Ovary (tissue), 9 donors: Measurements from ENCODE around the gene IRX4. TPM values are rescaled to one million over a fixed set of nuclear protein-coding genes. Genes with fewer than 3 reads are reported as not detected.

ENCODE experiments used
- DNase-seq, 5 donors: peaks; one replicate each; pipeline ENCODE4 v3.0.0-alpha.2; 2019 to 2020
- H3K27ac ChIP-seq, 2 donors: fragments of 200-600 bp; one replicate each; pipeline versions ENCODE4 v1.5.1 to v1.8.0; 2019 to 2022
- H3K27me3 ChIP-seq: fragments of 200-600 bp; one replicate; pipeline ENCODE4 v1.8.0; 2022
- H3K36me3 ChIP-seq: fragments of 200-600 bp; sonication (generic); one replicate; pipeline ENCODE4 v1.5.1; 2019
- H3K4me1 ChIP-seq: one replicate; pipeline ENCODE4 v1.8.1; 2013; ENCODE audit warnings: mild to moderate bottlenecking, moderate library complexity; ENCODE audit not compliant: insufficient read depth
- H3K4me3 ChIP-seq: fragments of 200-600 bp; sonication (generic); one replicate; pipeline ENCODE4 v1.5.1; 2017
- H3K9me3 ChIP-seq, 2 donors: fragments of 200-600 bp in 1 of 2; sonication (generic) in 1 of 2; one replicate each; pipeline versions ENCODE4 v1.5.1 to v1.8.1; 2013 to 2019; ENCODE audit warnings: mild to moderate bottlenecking in 1 of 2, moderate library complexity in 1 of 2
- CTCF ChIP-seq, 3 donors: fragments of 450-650 bp in 2 of 3; fragments of 200-600 bp in 1 of 3; IDR thresholded peaks; one replicate each; pipeline versions ENCODE4 v1.5.1 to v1.8.0; 2016 to 2022; ENCODE audit warnings: antibody characterized with exemption in 3 of 3, mild to moderate bottlenecking in 1 of 3
- EP300 ChIP-seq: sonication (generic); formaldehyde crosslinking; IDR thresholded peaks from one replicate; pipeline ENCODE4 v1.6.1; 2017; ENCODE audit warnings: antibody characterized with exemption
- POLR2A ChIP-seq: fragments of 450-650 bp; IDR thresholded peaks from one replicate; pipeline ENCODE4 v1.6.1; 2017; ENCODE audit warnings: antibody characterized with exemption, mild to moderate bottlenecking, moderate library complexity
- whole genome bisulfite sequencing, 3 donors: extraction: QIAGEN DNeasy Blood & Tissue Kit in 1 of 3; methylation state at CpG; one replicate each; pipeline versions ENCODE4 v1.1.5 to v1.1.7; 2013 to 2017; 5-methylcytosine and 5-hydroxymethylcytosine counted together
- intact Hi-C, 4 donors: fragments of 100-400 bp; cut with DNase I; formaldehyde crosslinking; loops; one replicate each; pipeline versions ENCODE4 v1.11.0 to v1.15.1; 2022 to 2023
- polyA plus RNA-seq, 2 donors: library from polyadenylated mRNA; stranded (reverse); fragments of 200-250 nt in 1 of 2; fragments of 350-450 nt in 1 of 2; fragmentation: Illumina TruSeq in 1 of 2; extraction: RNeasy Lipid Tissue Mini Kit (QIAGEN cat#74804) in 1 of 2; gene quantifications; one replicate each; pipeline ENCODE4 v1.2.3, GENCODE V29; 2013 to 2014
- total RNA-seq, 7 donors: library from RNA; depleted of rRNA in 2 of 7; stranded (reverse); fragments of >200 nt in 2 of 7; fragmentation: NEBNext Ultra II Directional in 3 of 7; extraction: Animal tissue kit (Norgen Biotek cat#: 25700) in 3 of 7; gene quantifications; one replicate each; pipeline versions ENCODE4 v1.1.0 to v1.2.4, GENCODE V29; 2016 to 2023
- donor health status: DM: no; HTN: no; CAD: no; lungs with moderate emphysema.
- donor health status: DM: no; HTN: no; CAD: no.
- donor health status: Bipolar disorder and iron deficiency.
- donor health status: DM: yes; HTN: yes; CAD: no.
- donor health status: DM: no; HTN: no; CAD: no.
- donor health status: DM: yes; HTN: yes; CAD: no.

The IRX4 gene
- total and polyA plus RNA-seq, 9 donors, result 0.23 TPM; not detected in 8

- no peak for DNase-seq
- Histone ChIP-seq H3K4me1 (no peaks in the 10 kb centered on the region), H3K4me3 (no peak overlapping the region), H3K9me3 (no peaks in the 10 kb centered on the region), H3K36me3 (no peaks in the 10 kb centered on the region), H3K27me3 (no peaks in the 10 kb centered on the region), H3K27ac (no peak overlapping the region)
- no peak for TF ChIP-seq POLR2A
- TF ChIP-seq CTCF (IDR thresholded peaks at IDR 0.05), result no peak
- no peak for TF ChIP-seq EP300
- intact Hi-C loops, result no loop called here
- WGBS, 3 donors, result 89 to 92% (median 92%) methylated on average over 16 of the region's 16 CpGs
Measured at GRCh38 chr5:1858436-1858835, 24.3 kb downstream of the IRX4 start.

- Histone ChIP-seq H3K4me1 (no peaks in the 10 kb centered on the region), H3K27me3 (peaks cover 3% of the 10 kb centered on the region), H3K27ac (no peak overlapping the region), H3K4me3 (no peak overlapping the region), H3K36me3 (no peaks in the 10 kb centered on the region), H3K9me3 (no peaks in the 10 kb centered on the region)
- intact Hi-C loops, result no loop called here
- no peak for TF ChIP-seq EP300
- no peak for TF ChIP-seq POLR2A
- no peak for TF ChIP-seq CTCF (IDR thresholded peaks at IDR 0.05)
- DNase-seq, result no peak
- 62 to 92% (median 76%) methylated on average over 30 to 32 of the region's 32 CpGs for WGBS, 3 donors
Measured at GRCh38 chr5:1857256-1857600, 25.5 kb downstream of the IRX4 start.

DNA sequence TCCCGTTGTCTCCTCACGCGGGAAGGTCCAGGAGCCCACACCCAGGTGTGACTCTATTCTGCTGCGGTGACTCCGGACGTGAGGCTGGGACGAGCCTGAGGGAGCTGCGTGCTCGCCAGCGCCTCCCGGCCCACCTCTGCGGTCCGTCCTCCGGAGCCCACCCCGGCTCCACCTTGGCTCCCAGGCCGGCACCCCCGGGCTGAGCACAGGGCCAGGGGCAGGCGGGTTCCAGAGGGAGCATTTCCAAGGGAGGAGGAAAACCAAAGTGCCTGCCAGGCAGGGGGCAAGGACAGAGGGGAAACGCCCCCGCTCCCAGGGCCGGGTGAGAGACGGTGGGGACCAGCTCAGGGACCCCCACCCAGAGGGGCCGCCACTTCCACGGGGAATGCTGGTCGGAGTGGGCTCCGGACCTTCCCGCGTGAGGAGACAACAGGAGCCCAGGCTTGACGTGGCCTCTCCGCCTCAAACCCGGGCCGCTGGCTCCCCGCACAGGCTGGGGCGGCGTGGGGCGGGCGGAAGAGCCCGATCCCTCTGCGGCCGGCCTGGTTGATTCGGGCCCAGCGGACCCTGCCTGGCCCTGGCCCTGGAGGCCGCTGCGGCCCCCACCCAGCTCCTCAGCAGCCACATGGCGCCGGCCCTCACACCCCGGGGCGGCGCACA lies 26.0 kb downstream of the IRX4 start:
- TF ChIP-seq CTCF (IDR thresholded peaks at IDR 0.05) (no peak), POLR2A (no peak), EP300 (no peak)
- H3K9me3 ChIP-seq, result no peaks in the 10 kb centered on the region
- no peaks in the 10 kb centered on the region for H3K36me3 ChIP-seq
- H3K27me3 ChIP-seq, result peaks cover 3% of the 10 kb centered on the region
- no peak for DNase-seq
- no peaks in the 10 kb centered on the region for H3K4me1 ChIP-seq
- no peak overlapping the region for H3K4me3 ChIP-seq
- WGBS, 3 donors, result 48 to 81% (median 48%) methylated on average over 41 to 49 of the region's 49 CpGs
- intact Hi-C loops, result no loop called here
- no peak overlapping the region for H3K27ac ChIP-seq

GRCh38 chr5:1855596-1855995 lies 27.1 kb downstream of the IRX4 start:
- Histone ChIP-seq H3K4me3 (no peak overlapping the region), H3K36me3 (no peaks in the 10 kb centered on the region), H3K9me3 (no peaks in the 10 kb centered on the region), H3K27me3 (peaks cover 3% of the 10 kb centered on the region), H3K4me1 (no peaks in the 10 kb centered on the region), H3K27ac (no peak overlapping the region)
- intact Hi-C loops, result no loop called here
- DNase-seq, result no peak
- WGBS, 3 donors, result 50 to 57% (median 55%) methylated on average over 17 of the region's 17 CpGs
- TF ChIP-seq EP300 (no peak), POLR2A (no peak), CTCF (IDR thresholded peaks at IDR 0.05) (no peak)
